ENCODE data around the gene CAMK2A.

GRCh38 chr5:150239099-150239793, 50.3 kb downstream of the CAMK2A start:
- TF ChIP-seq POLR2A (IDR thresholded peaks at IDR 0.05) (no peak), CTCF (IDR thresholded peaks at IDR 0.05) (no peak)

Data from Peyer's patch (tissue), 4 donors.